Mucosa of rectum (tissue), 2 donors: ENCODE results near the gene NRM.

Source experiments
- H3K27ac ChIP-seq, 2 donors: one replicate each; pipeline ENCODE4 v1.7.0; 2013; ENCODE audit warnings: inconsistent platforms in 2 of 2, low read depth in 2 of 2, low read length in 2 of 2
- H3K27me3 ChIP-seq, 2 donors: one replicate each; pipeline ENCODE4 v1.7.0; 2013; ENCODE audit warnings: low read length in 2 of 2; ENCODE audit not compliant: control insufficient read depth in 2 of 2, insufficient read depth in 2 of 2
- H3K36me3 ChIP-seq, 2 donors: one replicate each; pipeline ENCODE4 v1.7.0; 2013; ENCODE audit warnings: low read length in 2 of 2; ENCODE audit not compliant: control insufficient read depth in 2 of 2, insufficient read depth in 2 of 2
- H3K4me1 ChIP-seq, 2 donors: one replicate each; pipeline ENCODE4 v1.7.0; 2013; ENCODE audit warnings: low read length in 2 of 2, mild to moderate bottlenecking in 1 of 2; ENCODE audit not compliant: control insufficient read depth in 2 of 2, insufficient read depth in 2 of 2
- H3K4me3 ChIP-seq, 2 donors: one replicate each; pipeline ENCODE4 v1.7.0; 2013; ENCODE audit warnings: low read length in 2 of 2
- H3K9ac ChIP-seq, 2 donors: one replicate each; pipeline ENCODE4 v1.7.0; 2013; ENCODE audit warnings: low read length in 2 of 2, low read depth in 1 of 2, mild to moderate bottlenecking in 1 of 2
- H3K9me3 ChIP-seq, 2 donors: one replicate each; pipeline ENCODE4 v1.7.0; 2013; ENCODE audit warnings: low read length in 2 of 2; ENCODE audit not compliant: control insufficient read depth in 2 of 2
- donor health status: healthy.
- donor health status: Normal muscosa, but diverticular disease.

The NRM gene

DNA sequence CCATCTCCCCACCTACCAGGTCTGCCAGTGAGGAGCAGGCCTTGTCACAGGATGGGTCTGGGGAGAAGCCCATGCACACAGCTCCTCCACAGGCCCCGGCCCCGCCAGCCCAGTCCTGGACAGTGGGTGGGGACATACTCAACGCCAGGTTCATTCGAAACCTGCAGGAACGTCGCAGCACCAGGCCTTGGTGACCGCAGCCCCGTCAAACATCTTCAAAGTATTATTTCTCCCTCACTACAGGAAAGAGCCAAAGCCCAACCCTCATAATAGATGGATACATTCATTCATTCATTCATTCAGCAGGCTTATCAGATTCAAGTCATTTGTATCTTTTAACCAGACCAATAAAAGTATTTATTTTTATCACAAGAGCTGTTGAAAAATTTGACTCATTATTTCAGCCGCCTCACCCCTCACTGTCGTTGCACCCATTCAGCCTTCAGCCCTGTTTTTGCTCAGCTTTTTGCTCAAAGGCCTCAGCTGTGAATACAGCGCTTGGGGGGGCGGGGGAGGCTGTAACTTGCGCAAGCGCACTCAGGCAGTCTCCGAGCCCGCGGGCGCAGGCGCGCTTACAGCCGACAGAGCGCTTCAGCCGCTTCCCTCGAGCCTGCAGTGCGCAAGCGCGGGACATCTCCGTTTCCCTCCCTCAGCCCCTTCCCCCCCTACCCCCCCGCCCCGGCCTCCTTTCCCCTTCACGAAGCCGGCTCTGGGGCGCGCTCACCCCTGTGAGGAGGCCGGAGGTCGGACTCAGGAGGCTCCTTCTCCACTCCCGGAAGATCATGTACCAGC lies 44.1 kb downstream of the NRM start, which contains the start of gene C6orf136:
TSS of gene C6orf136 (plus strand) at position 684 of the 792 bp plus-strand sequence. CDS start at position 783, 99 bp downstream.
- Histone ChIP-seq H3K9me3 (no peaks in the 10 kb centered on the region), H3K36me3 (peaks cover 27 to 38% of the 10 kb centered on the region in 2 donors), H3K4me1 (peaks cover 18 to 24% of the 10 kb centered on the region in 2 donors), H3K27ac (peak within 1 kb of the TSS; percentile 99), H3K4me3 (peak within 1 kb of the TSS; percentile 86), H3K27me3 (no peaks in the 10 kb centered on the region), H3K9ac (peak within 1 kb of the TSS; percentile 94 to 98)

DNA sequence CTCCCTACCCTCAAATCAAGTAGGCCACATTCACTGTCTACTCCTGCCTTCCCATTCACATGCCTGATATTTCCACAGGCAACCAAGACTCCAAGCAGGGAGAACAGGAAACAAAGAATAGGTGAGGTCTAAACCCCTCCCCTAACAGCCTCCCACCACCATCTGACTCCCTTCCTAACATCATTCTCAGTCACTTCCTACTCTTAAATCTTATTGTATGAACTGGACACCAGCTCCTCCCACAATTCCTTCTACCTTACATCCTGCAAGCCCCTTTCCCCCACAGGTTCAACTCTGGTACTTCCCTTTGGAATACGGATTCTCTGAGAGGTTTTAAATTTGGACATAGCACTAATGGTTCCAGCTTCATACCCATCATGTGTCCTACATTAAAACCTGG lies 44.8 kb downstream of the NRM start:
- no peaks in the 10 kb centered on the region for H3K27me3 ChIP-seq
- peaks cover 24 to 33% of the 10 kb centered on the region in 2 donors for H3K36me3 ChIP-seq
- peak overlapping the region in 1 of 2 donors; percentile 63 for H3K9ac ChIP-seq
- peak overlapping the region; percentile 86 for H3K4me3 ChIP-seq
- H3K27ac ChIP-seq, result no peak overlapping the region
- H3K9me3 ChIP-seq, result no peaks in the 10 kb centered on the region
- H3K4me1 ChIP-seq, result peaks cover 18 to 24% of the 10 kb centered on the region in 2 donors

DNA sequence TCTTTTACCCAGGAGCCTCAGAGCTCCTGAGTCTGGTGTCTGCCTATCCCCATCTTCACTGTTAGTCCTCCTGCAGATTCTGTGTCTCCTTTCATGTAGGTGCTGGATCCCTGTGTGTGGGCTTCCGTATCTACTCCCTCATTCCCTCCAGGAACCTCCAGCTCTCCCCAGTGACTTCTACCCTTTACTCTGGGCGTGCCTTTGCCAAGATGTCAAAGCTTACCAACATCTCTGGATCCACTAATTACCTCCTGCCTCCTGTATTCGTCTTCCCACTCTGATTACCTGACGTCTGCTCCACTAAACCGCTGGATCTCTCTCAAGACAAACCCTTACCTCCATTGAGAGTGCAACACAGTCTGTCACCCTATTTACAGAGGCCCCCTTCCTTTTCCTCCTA lies 46.0 kb downstream of the NRM start:
- Histone ChIP-seq H3K27me3 (no peaks in the 10 kb centered on the region), H3K4me1 (peaks cover 18 to 24% of the 10 kb centered on the region in 2 donors), H3K9ac (no peak overlapping the region), H3K36me3 (peaks cover 22 to 36% of the 10 kb centered on the region in 2 donors), H3K4me3 (no peak overlapping the region), H3K9me3 (no peaks in the 10 kb centered on the region), H3K27ac (no peak overlapping the region)

DNA sequence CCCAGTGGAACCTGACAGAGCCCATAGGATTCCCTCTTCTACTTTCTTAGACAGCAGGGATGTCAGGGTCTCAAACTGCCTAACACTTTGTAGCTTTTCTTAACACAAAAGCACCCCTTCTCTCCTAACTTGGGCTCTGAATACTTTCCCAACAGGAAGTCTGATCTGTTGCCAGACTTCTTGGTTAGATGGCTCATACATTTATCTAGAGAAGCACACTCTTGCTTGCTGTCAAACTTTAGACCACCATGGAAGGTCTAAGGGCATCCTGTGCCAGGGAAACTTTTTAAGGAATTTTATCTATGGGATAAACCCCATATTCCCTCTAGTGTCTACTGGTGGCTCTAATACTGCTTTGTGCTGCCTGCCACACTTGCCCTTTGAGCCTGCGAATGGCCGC lies 47.1 kb downstream of the NRM start:
- Histone ChIP-seq H3K36me3 (peaks cover 22 to 32% of the 10 kb centered on the region in 2 donors), H3K9me3 (no peaks in the 10 kb centered on the region), H3K9ac (no peak overlapping the region), H3K4me3 (no peak overlapping the region), H3K4me1 (peaks cover 13 to 18% of the 10 kb centered on the region in 2 donors), H3K27me3 (no peaks in the 10 kb centered on the region), H3K27ac (no peak overlapping the region)

DNA sequence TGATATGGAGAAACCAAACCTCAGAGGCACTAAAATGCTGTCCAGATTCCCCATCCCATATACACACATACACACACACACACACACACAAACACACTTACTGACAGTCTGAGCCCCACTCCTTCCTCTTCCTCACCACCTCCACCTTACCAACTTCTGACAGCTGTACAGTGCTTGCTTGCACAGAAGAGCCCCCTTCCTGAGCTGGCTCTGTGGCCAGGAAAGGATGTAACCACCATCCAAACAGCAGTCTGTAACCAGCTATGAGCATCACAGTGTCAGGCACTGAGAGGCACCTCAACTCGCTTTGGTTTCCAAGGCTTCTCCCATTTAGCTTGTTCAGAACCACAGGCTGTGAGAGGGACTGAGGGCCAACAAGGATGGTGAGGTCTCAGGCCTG lies 49.7 kb downstream of the NRM start:
- H3K36me3 ChIP-seq, result peaks cover 22 to 36% of the 10 kb centered on the region in 2 donors
- H3K27ac ChIP-seq, result no peak overlapping the region
- H3K9me3 ChIP-seq, result no peaks in the 10 kb centered on the region
- no peak overlapping the region for H3K4me3 ChIP-seq
- H3K9ac ChIP-seq, result no peak overlapping the region
- peaks cover 2 to 11% of the 10 kb centered on the region in 2 donors for H3K4me1 ChIP-seq
- no peaks in the 10 kb centered on the region for H3K27me3 ChIP-seq

DNA sequence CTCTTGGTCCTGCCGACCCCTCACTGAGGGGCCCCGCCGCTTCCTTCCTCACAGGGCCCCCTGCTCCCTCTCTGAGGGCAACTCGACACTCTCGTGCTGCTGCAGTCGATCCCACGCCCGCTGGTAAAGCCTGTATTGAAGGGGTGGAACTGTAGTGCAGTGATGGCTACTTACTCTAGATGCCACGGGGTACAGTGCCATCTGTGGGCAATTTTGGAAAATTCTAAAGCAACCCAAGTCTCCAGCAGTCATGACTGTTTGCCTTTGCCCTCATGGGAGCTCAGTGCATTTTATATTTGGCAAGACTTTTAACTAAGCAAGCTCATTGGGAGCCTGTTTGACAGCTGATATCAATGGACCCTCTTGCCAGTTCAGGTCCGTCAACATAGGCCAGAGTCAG lies 50.3 kb downstream of the NRM start:
- Histone ChIP-seq H3K4me3 (no peak overlapping the region), H3K9me3 (no peaks in the 10 kb centered on the region), H3K27me3 (no peaks in the 10 kb centered on the region), H3K36me3 (peaks cover 25 to 34% of the 10 kb centered on the region in 2 donors), H3K4me1 (peaks cover 0 to 6% of the 10 kb centered on the region in 2 donors), H3K27ac (no peak overlapping the region), H3K9ac (no peak overlapping the region)
